NCI-H146 treated with DMSO at 0.1 percent for 48 hours (cell line): Measurements from ENCODE around the gene PTGIS.
"Not testable (repeated sequence)": the region's sequence is repeated elsewhere in the genome, so short reads cannot be mapped to it uniquely, and the experiment has no call there.

Experiments
- DNase-seq: peaks from one replicate; lab custom pipeline; 2025; ENCODE audit not compliant: unreplicated experiment; lab: John Stamatoyannopoulos, UW

PTGIS gene

DNA sequence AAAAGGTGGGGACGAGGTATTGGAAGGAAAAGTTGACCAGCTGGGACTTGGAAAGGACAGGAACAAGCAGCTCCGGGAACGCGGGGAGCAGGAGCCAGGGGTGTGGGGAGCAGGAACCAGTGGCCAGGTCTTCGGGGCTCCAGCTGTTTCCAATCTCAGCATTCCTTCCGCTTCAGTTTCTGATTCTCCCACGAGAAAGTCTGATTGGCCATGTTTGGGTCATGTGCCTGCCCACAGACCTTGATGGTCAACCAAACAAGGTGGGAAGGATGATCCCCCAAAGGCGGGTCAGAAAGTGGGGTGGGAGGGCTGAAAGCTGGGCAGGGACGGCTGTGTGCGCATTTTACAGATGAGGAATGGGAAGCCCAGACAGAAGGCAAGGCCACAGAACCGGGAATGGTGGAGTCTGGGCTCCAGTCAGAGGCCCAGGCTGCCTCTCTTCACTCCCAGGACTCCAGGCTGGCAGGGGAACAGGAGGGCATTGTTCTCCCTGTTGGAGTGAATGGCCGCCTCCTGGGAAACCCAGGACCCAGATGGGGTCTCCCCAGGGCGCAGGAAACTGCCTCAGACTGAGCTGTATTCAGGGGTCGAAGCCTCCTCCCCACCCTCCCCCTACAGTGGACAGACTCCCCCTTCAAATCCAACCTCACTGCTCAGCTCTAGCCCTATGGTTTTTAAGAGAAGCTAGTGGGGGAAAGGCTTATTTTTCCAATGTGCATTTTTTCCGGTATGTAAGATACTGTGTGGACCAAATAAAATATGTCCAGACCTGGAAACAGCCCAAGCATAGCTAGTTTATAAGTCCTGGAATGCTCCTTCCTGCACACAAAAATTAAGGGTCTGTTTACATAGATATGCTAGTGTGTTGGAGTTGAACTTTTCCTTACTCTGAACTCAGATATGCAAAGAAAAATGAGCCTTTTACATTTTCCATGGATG is 12.2 kb upstream of the PTGIS start:
- DNase-seq: no peak

DNA sequence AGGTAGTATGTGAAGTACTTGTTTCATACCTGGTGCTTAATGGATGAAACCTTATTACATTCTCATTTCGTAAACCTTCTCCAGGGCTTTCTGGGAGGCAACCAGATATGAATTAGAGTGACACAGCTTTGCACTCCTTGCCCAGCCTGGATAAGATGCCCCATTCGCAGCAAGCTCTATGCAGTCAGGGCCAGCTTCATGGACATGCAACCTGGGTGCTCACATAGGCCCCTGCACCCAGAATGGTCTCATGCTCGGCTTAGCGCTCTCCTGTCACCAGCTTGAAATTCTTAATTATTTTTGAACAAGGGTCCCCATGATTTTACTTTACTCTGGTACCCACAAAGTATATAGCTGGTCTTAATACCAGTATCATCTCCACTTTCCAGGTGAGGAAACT is 11.3 kb upstream of the PTGIS start:
- no peak for DNase-seq

DNA sequence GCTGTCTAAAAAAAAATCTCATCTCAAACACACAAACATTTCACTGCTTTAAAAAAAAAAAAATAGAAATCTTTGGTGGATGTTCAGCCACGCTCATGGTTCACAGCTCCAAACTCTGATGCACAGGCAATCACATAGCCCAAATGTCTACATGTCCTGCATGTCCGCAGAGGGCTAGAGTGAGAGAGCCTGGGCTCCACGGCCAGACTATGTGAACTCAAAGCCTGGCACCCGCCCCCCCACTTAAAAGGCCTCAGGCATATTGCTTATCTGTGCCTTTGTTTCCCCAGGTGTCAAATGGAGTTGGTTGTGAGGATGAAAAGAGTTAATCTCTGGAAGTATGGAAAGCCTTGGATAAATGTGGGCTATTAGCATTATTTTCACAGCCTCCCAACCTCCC is 10.5 kb upstream of the PTGIS start:
- no peak for DNase-seq

DNA sequence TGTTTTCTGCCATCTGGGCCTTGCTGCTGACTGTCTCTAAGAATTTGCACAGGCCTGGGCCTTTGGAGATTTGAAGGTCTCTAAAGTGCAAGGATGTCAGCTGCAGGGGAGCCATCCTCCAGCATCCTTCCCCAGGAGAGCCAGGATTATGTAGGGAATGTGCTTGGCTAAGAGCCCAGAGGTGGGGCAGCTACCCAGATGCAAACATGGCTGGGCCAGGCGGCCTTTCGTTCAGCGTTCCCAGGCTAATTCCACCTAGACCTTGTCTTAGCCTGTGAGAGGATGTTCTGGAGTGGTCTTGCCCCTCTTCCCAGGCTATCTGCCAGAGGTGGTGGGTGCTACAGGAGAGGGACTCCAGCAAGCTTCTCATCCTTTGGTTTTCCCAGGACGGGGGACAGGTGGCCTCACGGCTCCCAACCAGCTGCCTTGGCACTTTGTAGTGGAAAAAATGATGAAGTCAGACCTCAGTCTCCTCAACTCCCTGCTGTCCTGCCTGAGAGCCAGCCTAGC is 7.7 kb upstream of the PTGIS start:
- no peak for DNase-seq

DNA sequence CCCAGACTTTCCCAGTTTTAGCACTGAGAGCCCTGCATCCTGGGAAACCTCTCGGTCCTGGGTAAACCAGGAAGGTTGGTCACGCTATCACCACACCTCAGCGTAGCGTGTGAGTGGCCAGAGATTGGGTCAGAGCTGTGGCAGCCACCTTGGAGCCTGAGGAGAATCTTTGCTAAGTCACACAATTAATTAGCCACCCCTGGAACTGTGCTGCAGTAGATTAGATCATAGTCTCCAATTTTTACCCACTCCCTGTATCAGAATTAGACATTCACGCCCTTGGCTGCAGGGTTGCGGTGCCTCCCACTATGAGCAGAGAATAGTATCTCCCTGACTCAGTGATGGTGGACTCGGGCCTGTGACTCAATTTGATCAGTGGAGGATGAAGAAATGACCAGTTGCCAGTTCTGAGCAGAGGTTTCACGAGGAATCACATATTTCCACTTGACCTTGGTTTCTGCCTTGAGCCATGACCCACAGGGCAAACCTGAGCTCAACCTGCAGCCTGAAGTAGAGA is 6.0 kb upstream of the PTGIS start:
- no peak for DNase-seq

DNA sequence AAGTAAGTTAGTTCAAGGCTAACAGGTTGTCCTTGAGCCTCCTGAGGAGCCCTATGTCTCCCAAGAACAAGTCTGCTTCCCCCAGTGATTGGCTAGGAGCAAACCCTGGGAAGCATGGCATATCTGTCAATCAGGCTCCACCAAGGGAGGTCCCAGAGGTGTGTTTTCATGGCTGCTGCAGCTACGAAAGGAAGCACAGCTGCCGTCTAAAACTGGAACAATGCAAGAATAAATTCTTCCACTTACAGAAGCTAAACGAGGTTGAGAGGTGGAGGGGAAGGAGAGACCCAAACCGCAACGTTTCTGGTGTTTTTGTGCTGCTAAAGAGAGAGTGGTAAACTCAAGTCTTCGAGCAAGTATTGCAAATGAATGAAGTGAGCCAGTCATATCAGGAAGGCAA is 4.9 kb upstream of the PTGIS start:
- no peak for DNase-seq

DNA sequence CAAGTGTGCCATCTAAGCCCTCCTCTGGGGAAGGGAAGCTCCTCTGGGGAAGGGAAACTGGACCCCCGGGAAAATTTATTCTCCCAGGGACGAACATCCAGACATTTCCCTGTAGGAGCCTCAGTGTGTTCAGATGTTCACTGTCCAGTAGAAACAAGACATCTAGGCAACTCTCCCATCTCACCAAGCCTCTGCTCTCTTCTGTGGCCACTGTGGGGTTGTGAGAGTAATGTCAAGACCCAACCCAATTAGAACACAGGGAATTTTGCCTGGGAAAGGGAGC is 3.6 kb upstream of the PTGIS start:
- no peak for DNase-seq

DNA sequence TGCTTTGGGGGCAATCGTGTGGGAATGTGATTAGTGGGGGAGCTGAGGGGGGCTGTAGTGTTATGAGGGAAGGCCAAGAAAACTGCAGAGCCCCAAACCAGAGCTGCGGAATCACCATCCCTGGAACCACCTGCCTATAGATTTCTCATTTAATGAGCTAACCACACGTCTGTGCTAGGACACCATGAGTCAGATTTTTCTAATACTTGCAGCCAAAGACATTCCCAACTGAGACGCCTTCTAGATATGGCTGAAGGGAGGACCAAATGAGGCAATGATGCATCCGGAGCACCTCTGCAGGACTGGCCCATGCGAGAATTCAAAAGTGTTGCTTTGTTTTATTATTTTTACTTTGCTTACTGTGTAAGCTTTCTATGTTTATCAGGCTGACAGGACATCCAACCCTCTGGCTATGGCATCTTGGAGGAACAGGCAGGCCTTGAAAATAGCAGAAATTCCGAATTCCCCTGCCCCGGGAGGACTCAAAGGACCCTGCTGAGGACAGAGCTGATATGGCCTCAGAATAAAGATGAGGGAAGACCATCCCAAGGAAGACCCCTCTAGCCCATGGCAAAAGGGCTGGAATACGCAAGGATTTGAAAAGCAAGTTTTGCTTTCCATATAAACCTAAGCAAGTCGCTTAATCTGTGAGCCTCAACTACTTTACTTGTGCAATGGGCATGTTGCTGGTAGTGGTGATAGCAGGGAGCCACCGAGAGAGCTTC is 3.1 kb upstream of the PTGIS start:
- DNase-seq: no peak

DNA sequence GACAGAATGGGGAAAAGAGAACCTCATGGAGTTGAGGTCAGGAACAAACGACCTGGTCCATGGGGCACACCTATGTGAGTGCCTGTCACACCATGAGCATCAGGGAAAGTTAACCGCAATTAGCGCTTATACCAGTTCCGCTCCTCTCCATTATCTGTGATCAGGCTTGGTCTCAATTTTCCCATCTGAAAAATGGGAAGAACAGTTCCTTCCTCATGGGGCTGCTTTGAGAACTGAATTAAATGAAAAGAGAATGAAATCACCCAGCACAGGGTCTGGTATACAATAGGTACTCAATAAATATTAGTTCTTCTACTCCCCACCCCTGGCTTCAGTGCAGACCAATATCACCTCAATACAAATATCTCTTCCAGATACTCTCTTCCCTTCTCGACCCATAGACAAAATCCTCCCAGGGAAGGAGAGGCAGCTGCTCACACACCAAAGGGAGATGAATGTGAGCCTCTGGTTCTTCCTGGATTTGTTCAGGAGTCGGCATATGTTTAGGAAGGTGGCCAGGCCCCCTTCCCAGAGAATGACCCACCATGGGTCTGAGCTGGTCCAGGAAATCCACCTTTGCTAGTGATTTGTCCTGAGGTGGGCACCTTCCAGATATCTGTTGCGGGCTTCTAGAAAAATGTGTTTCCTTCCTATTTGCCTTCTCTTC is 2.4 kb upstream of the PTGIS start:
- DNase-seq: no peak

DNA sequence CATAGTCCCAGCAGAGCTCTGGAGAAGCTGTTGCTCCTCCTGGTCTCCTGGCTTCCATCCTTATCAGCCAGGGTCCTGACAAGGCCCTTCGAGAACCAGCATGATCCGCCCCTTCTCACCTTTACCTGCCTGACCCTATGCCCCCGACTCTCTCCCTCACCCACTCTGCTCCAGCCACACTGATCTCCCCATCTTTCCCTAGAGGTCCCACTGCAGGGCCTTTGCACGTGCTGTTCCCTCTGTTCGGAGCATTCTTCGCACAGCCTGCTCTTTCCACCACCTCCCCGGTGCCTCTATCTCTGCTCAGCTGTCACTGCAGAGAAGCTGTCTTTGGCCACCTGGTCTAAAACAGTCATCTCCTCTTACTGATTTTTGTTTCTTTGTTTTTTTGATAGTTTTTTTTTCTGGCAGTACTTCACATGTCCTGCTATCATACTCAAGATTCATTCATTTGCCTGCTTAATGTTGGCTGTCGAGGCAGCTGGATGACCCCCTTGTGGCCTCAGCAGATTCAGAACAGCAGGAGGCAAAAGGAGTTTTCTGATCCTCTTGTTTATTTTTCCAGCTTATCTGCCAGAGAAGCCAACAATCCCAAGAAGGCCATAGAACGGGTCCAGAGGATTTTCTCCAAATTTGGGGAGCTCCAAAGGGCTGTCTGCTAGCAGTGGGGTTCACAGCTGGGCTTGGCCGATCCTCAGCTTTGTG is 1.6 kb upstream of the PTGIS start:
- no peak for DNase-seq

DNA sequence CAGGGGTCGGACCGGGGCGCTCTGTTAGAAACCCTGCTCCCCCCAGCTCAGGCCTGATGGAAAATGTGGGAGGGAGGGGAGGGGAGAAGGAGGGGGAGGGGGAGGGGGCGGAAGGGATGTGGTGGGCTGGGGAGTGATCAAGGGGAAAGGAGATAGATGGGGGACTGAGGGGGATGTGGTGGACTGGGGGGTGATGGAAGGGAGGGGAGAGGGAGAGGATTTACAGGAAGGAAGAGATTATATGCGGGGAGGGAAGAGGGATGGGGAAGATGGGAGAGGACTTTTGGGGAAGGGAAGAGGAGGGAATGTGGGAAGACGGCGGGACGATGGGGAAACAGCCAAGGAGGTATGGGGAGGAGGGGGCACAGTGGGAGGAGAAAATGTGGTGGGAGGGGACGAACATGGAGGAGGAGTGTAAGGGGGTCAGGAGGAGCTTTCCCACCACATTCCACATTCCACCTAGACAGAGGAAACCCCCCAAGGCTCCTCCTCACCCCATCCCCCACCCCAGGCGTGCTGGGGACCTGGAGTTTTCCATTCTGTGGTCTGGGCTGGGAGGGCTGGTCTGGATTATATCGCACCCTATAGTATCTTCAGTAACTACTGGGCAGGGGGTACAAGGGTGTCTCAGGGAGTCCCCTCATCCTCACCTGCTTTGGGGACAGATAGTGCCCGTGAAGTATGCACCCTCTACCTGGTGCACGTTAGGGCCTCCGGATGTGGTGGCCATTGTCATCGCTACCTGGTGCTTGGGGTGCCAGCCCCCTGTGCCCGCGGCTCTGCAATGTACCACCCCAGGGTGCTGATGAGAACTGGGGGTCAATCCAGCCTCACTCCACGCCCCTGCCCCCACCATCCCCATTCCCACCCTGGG is 578 bp upstream of the PTGIS start:
- DNase-seq: no peak

DNA sequence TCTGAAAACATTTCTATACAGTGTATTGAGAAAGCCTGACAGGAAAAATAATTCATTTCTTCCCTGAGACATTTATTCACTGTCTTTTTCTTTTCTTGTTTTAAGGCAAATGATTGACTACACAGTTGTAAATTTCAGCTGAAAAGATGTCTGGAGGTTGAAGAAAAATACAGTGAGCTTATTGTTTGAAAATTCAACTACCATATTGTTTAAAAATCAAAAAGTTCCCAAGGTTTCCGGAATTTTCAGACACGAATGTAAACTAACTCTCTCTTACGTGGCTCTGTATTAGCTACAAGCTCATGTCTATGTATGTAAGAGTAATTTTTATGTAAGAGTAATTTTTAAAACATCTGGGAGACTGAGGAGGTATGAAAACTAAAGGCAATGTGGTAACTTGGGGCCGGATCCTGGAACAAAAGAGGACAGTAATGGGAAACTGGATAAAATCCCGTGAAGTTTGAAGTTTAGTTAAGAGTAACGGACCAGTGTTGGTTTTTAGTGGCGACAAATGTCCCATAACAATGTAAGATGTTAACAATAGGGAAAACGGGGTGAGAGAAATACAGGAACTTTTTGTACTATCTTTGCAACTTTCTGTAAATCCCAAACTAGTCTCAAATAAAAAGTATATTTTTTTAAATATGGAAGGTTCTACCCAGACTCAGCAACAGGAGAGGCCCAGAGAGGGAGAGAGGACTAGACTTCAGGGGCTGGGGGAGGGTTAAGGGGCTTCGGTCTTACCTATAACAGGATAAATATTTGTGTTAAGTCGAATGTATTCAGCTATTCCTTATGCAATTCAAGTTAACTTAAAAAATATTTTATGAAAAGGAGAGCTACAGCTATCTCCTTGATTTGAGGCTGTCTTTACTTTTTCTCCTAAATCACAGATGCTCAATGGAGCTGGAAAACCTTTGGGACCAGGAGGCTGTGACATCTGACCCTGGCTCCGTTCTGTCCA is 1.3 kb downstream of the PTGIS start:
- no peak for DNase-seq

DNA sequence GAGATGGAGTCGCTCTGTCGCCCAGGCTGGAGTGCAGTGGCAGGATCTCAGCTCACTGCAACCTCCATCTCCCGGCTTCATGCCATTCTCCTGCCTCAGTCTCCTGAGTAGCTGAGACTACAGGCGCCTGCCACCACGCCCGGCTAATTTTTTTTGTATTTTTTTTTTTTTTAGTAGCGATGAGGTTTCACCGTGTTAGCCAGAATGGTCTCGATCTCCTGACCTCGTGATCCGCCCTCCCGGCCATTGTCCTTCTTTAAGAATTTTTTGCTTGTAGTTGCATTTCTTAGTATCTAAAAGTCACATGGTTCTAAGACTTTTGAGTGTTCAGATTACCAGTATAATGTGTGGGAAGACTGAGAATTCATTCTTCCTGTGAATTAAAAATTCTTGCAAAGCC is 2.9 kb downstream of the PTGIS start:
- DNase-seq: not testable (repeated sequence)

DNA sequence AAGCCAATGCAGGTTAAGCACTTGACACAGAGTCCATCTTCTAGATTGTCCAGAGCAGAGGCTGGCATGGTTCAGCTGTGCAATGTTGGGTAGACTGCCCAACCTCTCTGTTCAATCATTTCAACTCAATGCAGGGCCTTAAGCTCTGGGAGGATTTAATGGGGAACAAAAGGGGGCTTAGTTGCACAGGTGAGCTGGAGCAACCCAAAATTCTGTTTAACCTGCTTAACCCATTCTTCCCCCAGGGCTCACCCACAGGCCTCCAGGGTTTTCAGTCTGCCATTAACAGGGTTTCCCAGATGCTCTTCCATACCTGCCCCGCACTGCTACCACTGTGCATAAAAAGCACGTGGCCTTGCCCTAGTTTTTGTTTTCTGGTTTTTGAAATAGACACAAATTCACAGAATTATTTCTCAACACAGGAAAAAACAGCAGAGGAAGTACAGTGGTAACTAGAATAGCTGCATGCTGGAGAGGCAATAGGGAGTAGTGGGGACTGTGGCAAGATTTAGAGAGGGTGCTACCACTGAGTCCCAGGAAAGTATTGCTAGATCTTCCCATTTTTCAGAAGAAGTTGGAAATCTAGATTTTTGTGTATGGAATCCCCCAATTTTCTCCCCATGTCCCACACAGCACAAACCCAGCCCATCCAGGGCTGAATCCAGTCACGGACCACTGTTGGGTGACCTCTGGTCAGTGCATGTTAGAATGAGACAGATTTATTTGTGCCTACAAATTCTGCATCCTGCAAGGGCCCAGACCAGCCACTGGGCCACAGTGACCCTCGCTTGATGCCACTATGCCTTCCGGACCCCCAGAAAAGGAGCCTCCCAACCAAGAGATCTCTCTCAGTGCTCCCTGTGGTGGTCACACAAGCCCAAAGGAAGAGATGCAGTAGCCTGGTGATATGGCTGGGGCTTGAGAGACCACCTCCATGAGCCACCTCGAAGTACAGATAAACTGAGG is 4.6 kb downstream of the PTGIS start:
- no peak for DNase-seq

DNA sequence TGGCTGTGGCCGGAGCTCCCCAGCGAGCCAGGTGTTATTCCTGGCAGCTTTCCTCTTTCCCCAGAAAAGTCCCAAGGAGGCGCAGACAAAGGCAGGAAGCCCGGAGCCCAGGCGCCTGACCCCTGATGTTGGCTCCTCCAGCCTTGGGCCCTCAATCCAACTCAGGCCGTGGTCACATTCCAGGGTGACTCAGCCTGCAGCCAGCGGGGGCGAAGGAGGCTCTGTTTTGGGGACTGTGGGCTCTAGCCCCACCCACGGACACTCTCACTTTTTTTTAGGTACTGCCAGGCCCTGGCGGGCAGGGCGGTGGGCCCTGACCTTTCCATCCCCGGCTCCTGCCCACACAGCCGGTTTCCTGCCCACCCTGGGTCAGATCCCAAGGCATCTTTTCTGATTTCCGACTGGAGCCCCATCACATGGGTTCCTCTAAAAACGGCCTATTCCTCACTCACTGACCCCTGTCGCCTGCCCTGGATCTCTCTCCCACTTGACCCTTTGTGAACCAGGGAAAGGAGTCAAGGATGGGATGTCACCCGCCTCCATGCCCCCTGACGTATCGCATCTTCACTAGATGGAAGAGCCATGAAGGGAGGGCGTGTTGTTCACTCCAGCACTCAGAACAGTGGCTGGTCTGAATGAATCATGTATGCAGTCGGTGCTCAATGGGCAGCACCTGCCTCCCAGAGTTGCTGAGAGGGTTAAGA is 5.5 kb downstream of the PTGIS start:
- no peak for DNase-seq

DNA sequence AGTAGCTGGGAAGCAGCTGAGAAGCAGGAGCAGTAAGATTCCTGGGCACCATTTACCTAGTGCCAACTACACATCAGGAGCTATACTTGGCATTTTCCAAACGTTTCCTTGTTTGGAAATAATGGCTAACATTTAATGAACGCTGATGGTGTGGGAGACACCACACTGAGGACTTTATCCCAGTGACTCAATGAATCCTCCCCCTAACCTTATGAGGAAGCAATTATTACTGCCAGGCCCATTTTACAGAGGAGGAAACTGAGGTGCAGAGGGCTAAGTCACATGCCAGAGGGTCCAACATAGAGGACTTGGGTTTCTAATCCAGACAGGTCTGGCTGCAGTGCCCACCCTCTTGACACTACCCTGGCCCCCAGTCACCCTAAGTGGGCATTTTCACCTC is 6.1 kb downstream of the PTGIS start:
- DNase-seq: no peak

DNA sequence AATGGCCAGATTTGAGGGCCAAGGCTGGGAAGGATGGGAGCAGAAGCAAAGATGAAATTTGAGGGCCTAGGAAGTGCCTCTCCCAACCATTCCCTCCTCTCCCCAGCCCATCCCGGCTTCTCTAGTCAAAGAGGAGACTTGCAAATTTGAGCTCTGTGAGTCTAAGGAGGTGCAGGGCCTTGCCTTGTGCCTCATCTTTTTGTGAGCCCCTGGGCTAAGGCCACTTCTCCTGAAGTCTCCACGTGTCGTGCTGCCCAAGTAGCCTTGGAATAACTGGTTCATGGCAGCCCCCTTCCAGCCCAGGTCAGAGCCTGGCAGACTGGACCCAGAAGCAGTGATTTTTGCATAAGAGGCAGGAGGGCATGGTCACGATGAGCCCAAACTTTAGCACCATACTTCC is 6.7 kb downstream of the PTGIS start:
- no peak for DNase-seq
